Gastroesophageal sphincter (tissue), 4 donors: ENCODE results near the gene ZBTB4. TPM values are rescaled to one million over a fixed set of nuclear protein-coding genes. Genes with fewer than 3 reads are reported as not detected.

Experiments
- ATAC-seq: fragments of 150-250 bp; one replicate; pipeline ENCODE4 v1.9.1; 2016; ENCODE audit warnings: mild to moderate bottlenecking, moderate library complexity
- H3K27ac ChIP-seq, 4 donors: fragments of 200-600 bp; sonication (generic) in 3 of 4; 1 replicate in 3 of 4; 2 replicates in 1 of 4; pipeline ENCODE4 v1.5.1; 2016 to 2019
- H3K27me3 ChIP-seq: fragments of 200-600 bp; sonication (generic); one replicate; pipeline ENCODE4 v1.5.1; 2019
- H3K36me3 ChIP-seq, 2 donors: fragments of 200-600 bp; sonication (generic); one replicate each; pipeline ENCODE4 v1.5.1; 2019; ENCODE audit warnings: control low read depth in 1 of 2
- H3K4me1 ChIP-seq, 3 donors: fragments of 200-600 bp; sonication (generic); 1 replicate in 2 of 3; 2 replicates in 1 of 3; pipeline ENCODE4 v1.5.1; 2016 to 2019; ENCODE audit warnings: control low read depth in 2 of 3
- H3K4me3 ChIP-seq, 2 donors: fragments of 200-600 bp; sonication (generic); one replicate each; pipeline ENCODE4 v1.5.1; 2019; ENCODE audit warnings: mild to moderate bottlenecking in 1 of 2, moderate library complexity in 1 of 2
- H3K9me3 ChIP-seq, 3 donors: fragments of 200-600 bp; sonication (generic); one replicate each; pipeline ENCODE4 v1.5.1; 2017 to 2019; ENCODE audit warnings: control low read depth in 2 of 3
- CTCF ChIP-seq, 4 experiments: fragments of 200-600 bp in 2 of 4; fragments of 450-650 bp in 2 of 4; sonication (generic) in 1 of 4; IDR thresholded peaks; one replicate each; pipeline ENCODE4 v1.5.1; 2017 to 2019; ENCODE audit warnings: antibody characterized with exemption in 4 of 4, mild to moderate bottlenecking in 2 of 4, moderate library complexity in 2 of 4
- EP300 ChIP-seq: sonication (generic); formaldehyde crosslinking; IDR thresholded peaks from one replicate; pipeline ENCODE4 v1.6.1; 2017; ENCODE audit warnings: antibody characterized with exemption, mild to moderate bottlenecking
- POLR2A ChIP-seq, 2 donors: fragments of 450-650 bp; IDR thresholded peaks; one replicate each; pipeline ENCODE4 v1.6.1; 2017; ENCODE audit warnings: antibody characterized with exemption in 2 of 2, mild to moderate bottlenecking in 2 of 2, moderate library complexity in 1 of 2
- POLR2AphosphoS5 ChIP-seq: sonication (generic); formaldehyde crosslinking; IDR thresholded peaks from one replicate; pipeline ENCODE4 v1.6.1; 2017; ENCODE audit warnings: antibody characterized with exemption
- WGBS, 2 donors: methylation state at CpG; one replicate each; pipeline ENCODE4 v1.1.5; 2018; ENCODE audit warnings: low coverage in 1 of 2; 5-methylcytosine and 5-hydroxymethylcytosine counted together
- total RNA-seq, 4 donors: library from RNA; depleted of rRNA; stranded (reverse); fragments of >200 nt; gene quantifications; one replicate each; pipeline ENCODE4 v1.1.0, GENCODE V29; 2016

Gene ZBTB4
- total RNA-seq, 4 donors from 2014 or later, result 68.4 to 115 (median 80.2) TPM

DNA sequence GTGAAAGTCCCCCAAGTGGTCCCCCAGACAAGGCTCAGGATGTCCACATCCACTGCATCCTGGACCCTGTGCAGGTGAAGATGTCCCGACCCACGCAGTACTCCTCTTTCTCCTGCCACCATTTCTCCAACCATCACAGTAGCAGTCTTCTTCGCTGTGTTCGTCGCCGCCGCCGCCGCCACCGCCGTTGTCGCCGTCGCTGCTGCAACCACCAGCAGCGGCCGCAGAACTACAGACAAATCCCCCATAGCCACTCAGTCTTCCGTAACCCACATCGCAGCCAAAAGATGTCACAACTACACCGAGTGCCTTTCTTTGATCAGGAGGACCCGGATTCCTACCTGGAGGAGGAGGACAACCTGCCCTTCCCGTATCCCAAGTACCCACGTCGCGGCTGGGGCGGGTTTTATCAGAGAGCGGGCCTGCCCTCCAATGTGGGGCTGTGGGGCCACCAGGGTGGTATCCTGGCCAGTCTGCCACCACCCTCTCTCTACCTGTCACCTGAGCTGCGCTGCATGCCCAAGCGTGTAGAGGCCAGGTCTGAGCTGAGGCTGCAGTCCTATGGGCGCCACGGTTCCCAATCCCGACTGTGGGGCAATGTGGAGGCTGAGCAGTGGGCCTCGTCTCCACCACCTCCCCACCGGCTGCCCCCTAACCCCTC is 53.1 kb downstream of the ZBTB4 start:
- H3K4me1 ChIP-seq, result no peaks in the 10 kb centered on the region
- no peaks in the 10 kb centered on the region for H3K36me3 ChIP-seq
- H3K27me3 ChIP-seq, result no peaks in the 10 kb centered on the region
- no peaks in the 10 kb centered on the region for H3K9me3 ChIP-seq
- TF ChIP-seq EP300, result no peak
- no peak for TF ChIP-seq POLR2AphosphoS5
- no peak for TF ChIP-seq POLR2A (IDR thresholded peaks at IDR 0.05)
- no peak for TF ChIP-seq CTCF (IDR thresholded peaks at IDR 0.05)
- WGBS, 2 donors, result 93 to 94% methylated on average over 16 to 17 of the region's 33 CpGs
- ATAC-seq, result no peak
- H3K27ac ChIP-seq, result no peak overlapping the region
- H3K4me3 ChIP-seq, result no peak overlapping the region

- WGBS, 2 donors, result 50% methylated on average over 2 of the region's 8 CpGs; no CpG with 5 or more reads in 1 of the 2 donors
- no peaks in the 10 kb centered on the region for H3K36me3 ChIP-seq
- H3K27me3 ChIP-seq, result peaks cover 3% of the 10 kb centered on the region
- H3K4me1 ChIP-seq, result no peaks in the 10 kb centered on the region
- H3K9me3 ChIP-seq, result no peaks in the 10 kb centered on the region
- TF ChIP-seq POLR2A (IDR thresholded peaks at IDR 0.05) (no peak), POLR2AphosphoS5 (no peak), EP300 (no peak), CTCF (IDR thresholded peaks at IDR 0.05) (no peak)
- ATAC-seq, result no peak
- H3K4me3 ChIP-seq, result no peak overlapping the region
- no peak overlapping the region for H3K27ac ChIP-seq
Measured at GRCh38 chr17:7425756-7426155, 53.7 kb downstream of the ZBTB4 start.

GRCh38 chr17:7425316-7425715 is 54.1 kb downstream of the ZBTB4 start, which contains the start of gene SPEM2:
SPEM2 (plus strand) TSS chr17:7425616; CDS start chr17:7425689, 73 bp downstream.
- H3K36me3 ChIP-seq, result no peaks in the 10 kb centered on the region
- no peak within 1 kb of the TSS for H3K4me3 ChIP-seq
- H3K27ac ChIP-seq, result no peak within 1 kb of the TSS
- WGBS, 2 donors, result 94 to 100% methylated on average over 1 to 3 of the region's 7 CpGs
- ATAC-seq, result no peak
- no peak for TF ChIP-seq POLR2A (IDR thresholded peaks at IDR 0.05)
- no peaks in the 10 kb centered on the region for H3K4me1 ChIP-seq
- no peaks in the 10 kb centered on the region for H3K9me3 ChIP-seq
- peaks cover 8% of the 10 kb centered on the region for H3K27me3 ChIP-seq

DNA sequence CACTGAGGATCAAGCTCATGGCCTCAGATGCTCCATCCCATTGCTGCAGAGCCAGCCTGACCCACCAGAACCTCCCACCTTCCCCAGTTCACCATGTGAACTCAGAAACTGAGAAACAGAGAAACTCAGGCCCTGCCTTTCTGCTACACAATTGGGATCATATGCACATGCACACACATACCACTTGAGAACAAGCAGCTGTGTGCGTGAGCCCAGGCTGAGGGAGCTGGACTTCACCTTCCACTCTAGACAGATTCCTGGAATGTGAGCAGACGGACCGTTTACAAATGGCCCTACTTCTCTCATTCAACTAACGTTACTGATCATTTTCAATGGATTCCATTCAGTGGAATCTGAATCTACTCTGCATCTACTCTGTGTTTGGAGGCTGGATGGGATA is 55.8 kb downstream of the ZBTB4 start:
- H3K9me3 ChIP-seq, result no peaks in the 10 kb centered on the region
- WGBS, 2 donors, result 30 to 36% methylated on average over 3 of the region's 4 CpGs
- no peak for ATAC-seq
- H3K4me3 ChIP-seq, result no peak overlapping the region
- H3K27ac ChIP-seq, result no peak overlapping the region
- H3K36me3 ChIP-seq, result no peaks in the 10 kb centered on the region
- peaks cover 16% of the 10 kb centered on the region for H3K27me3 ChIP-seq
- TF ChIP-seq POLR2AphosphoS5, result no peak
- TF ChIP-seq EP300, result no peak
- TF ChIP-seq CTCF (IDR thresholded peaks at IDR 0.05), result no peak
- no peak for TF ChIP-seq POLR2A (IDR thresholded peaks at IDR 0.05)
- no peaks in the 10 kb centered on the region for H3K4me1 ChIP-seq

DNA sequence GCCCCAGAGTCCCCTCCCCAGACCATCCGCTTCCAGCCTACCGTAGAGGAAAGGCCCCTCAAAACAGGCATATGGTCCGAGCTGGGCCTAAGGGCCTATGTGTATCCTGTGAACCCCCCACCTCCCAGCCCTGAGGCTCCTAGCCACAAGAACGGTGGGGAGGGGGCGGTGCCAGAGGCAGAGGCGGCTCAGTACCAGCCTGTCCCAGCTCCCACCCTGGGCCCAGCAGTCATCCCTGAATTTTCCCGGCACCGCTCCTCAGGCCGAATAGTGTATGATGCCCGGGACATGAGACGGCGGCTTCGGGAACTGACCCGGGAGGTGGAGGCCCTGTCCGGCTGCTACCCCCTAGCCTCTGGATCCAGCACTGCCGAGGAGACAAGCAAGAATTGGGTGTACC is 58.2 kb downstream of the ZBTB4 start:
- H3K9me3 ChIP-seq, result no peaks in the 10 kb centered on the region
- peaks cover 0 to 21% of the 10 kb centered on the region in 2 donors for H3K36me3 ChIP-seq
- TF ChIP-seq CTCF (IDR thresholded peaks at IDR 0.05), result no peak
- TF ChIP-seq POLR2A (IDR thresholded peaks at IDR 0.05), result no peak
- TF ChIP-seq EP300, result no peak
- no peak for TF ChIP-seq POLR2AphosphoS5
- 90 to 95% methylated on average over 2 to 4 of the region's 16 CpGs for WGBS, 2 donors
- ATAC-seq, result no peak
- H3K27me3 ChIP-seq, result peaks cover 16% of the 10 kb centered on the region
- H3K27ac ChIP-seq, result no peak overlapping the region
- no peaks in the 10 kb centered on the region for H3K4me1 ChIP-seq
- H3K4me3 ChIP-seq, result no peak overlapping the region
